Psoas muscle (tissue), 8 donors: Measurements from ENCODE around the gene FGFR1OP2. TPM values are rescaled to one million over a fixed set of nuclear protein-coding genes. Genes with fewer than 3 reads are reported as not detected.

Source experiments
- ATAC-seq, 4 donors: fragments of 200-7000 bp; cut with Tn5 transposase; one replicate each; pipeline ENCODE4 v1.9.1; 2020; ENCODE audit warnings: moderate library complexity in 3 of 4, mild to moderate bottlenecking in 2 of 4
- DNase-seq, 2 donors: peaks; one replicate each; pipeline ENCODE4 v3.0.0-alpha.2; 2020
- H3K27ac ChIP-seq: fragments of 200-600 bp; one replicate; pipeline ENCODE4 v1.8.0; 2022
- H3K27me3 ChIP-seq, 3 donors: fragments of 200-600 bp in 1 of 3; one replicate each; pipeline versions ENCODE4 v1.6.1 to v1.8.0; 2013 to 2022; ENCODE audit warnings: low read length in 2 of 3, mild to moderate bottlenecking in 2 of 3, moderate library complexity in 1 of 3; ENCODE audit not compliant: insufficient read depth in 3 of 3
- H3K36me3 ChIP-seq, 2 donors: fragments of 200-600 bp in 1 of 2; one replicate each; pipeline versions ENCODE4 v1.6.1 to v1.8.0; 2013 to 2022; ENCODE audit warnings: low read depth in 1 of 2, mild to moderate bottlenecking in 1 of 2, moderate library complexity in 1 of 2; ENCODE audit not compliant: insufficient read depth in 1 of 2
- H3K4me1 ChIP-seq: fragments of 200-600 bp; one replicate; pipeline ENCODE4 v1.8.0; 2022
- H3K4me3 ChIP-seq: fragments of 200-600 bp; one replicate; pipeline ENCODE4 v1.8.0; 2022; ENCODE audit warnings: mild to moderate bottlenecking
- H3K9me3 ChIP-seq: fragments of 200-600 bp; one replicate; pipeline ENCODE4 v1.8.0; 2022
- WGBS, 3 donors: extraction: QIAGEN DNeasy Blood & Tissue Kit; methylation state at CpG; one replicate each; pipeline versions ENCODE4 v1.1.6 to v1.1.7; 2013; 5-methylcytosine and 5-hydroxymethylcytosine counted together
- intact Hi-C, 2 donors: fragments of 100-400 bp; cut with DNase I; formaldehyde crosslinking; loops; one replicate each; pipeline versions ENCODE4 v1.11.0 to v1.14.2; 2022
- polyA plus RNA-seq, 3 donors: library from polyadenylated mRNA; stranded (reverse); fragments of 200-250 nt; gene quantifications; one replicate each; pipeline ENCODE4 v1.2.3, GENCODE V29; 2013
- total RNA-seq, 4 donors: library from RNA; stranded (reverse); fragmentation: NEBNext Ultra II Directional in 2 of 4; extraction: Animal tissue kit (Norgen Biotek cat#: 25700) in 2 of 4; gene quantifications; one replicate each; pipeline versions ENCODE4 v1.2.1 to v1.2.4, GENCODE V29; 2021 to 2023
- TF ChIP-seq, protein P1 (sequence below): fragments of 200-600 bp; IDR thresholded peaks from one replicate; pipeline ENCODE4 v1.8.0; 2022; ENCODE audit warnings: antibody characterized with exemption
- donor health status: healthy with polysubstance abuse.
- donor health status: DM: no; HTN: no; CAD: no; lungs with moderate emphysema.
- donor health status: Bipolar disorder and iron deficiency.
- donor health status: healthy.
- donor health status: DM: yes; HTN: yes; CAD: no.
- donor health status: DM: no; HTN: no; CAD: no.
- donor health status: DM: no; HTN: no; CAD: no.
- donor health status: DM: yes; HTN: yes; CAD: no.

FGFR1OP2 gene
- total and polyA plus RNA-seq, 7 donors = 18.0 to 40.5 (median 27.2) TPM

DNA sequence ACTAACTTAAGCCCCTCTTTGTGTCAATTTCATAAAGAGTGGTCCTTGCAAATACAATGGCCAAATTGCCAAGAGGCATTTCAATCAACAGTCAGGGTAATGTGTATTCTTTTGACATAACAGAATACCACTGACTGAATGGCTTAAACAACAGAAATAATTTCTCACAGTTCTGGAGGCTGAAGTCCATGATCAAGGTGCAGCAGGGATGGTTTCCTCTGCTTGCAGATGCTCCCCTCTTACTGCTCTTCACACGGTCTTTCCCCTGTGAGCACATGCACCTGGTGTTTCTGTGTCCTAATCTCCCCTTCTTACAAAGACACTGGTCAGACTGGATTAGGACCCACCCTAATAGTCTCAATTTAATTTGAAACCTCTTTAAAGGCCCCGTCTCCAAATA lies 31.9 kb downstream of the FGFR1OP2 start:
- intact Hi-C loops = no loop called here
- 96 to 97% (median 97%) methylated on average over 2 of the region's 2 CpGs for WGBS, 3 donors
- ATAC-seq = no peak
- Histone ChIP-seq H3K4me1 (no peaks in the 10 kb centered on the region), H3K4me3 (no peak overlapping the region), H3K27ac (no peak overlapping the region), H3K36me3 (peaks cover 0 to 84% of the 10 kb centered on the region in 2 donors), H3K27me3 (no peaks in the 10 kb centered on the region), H3K9me3 (no peaks in the 10 kb centered on the region)
- TF ChIP-seq, protein P1, sequence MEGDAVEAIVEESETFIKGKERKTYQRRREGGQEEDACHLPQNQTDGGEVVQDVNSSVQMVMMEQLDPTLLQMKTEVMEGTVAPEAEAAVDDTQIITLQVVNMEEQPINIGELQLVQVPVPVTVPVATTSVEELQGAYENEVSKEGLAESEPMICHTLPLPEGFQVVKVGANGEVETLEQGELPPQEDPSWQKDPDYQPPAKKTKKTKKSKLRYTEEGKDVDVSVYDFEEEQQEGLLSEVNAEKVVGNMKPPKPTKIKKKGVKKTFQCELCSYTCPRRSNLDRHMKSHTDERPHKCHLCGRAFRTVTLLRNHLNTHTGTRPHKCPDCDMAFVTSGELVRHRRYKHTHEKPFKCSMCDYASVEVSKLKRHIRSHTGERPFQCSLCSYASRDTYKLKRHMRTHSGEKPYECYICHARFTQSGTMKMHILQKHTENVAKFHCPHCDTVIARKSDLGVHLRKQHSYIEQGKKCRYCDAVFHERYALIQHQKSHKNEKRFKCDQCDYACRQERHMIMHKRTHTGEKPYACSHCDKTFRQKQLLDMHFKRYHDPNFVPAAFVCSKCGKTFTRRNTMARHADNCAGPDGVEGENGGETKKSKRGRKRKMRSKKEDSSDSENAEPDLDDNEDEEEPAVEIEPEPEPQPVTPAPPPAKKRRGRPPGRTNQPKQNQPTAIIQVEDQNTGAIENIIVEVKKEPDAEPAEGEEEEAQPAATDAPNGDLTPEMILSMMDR = no peak
- DNase-seq = no peak

DNA sequence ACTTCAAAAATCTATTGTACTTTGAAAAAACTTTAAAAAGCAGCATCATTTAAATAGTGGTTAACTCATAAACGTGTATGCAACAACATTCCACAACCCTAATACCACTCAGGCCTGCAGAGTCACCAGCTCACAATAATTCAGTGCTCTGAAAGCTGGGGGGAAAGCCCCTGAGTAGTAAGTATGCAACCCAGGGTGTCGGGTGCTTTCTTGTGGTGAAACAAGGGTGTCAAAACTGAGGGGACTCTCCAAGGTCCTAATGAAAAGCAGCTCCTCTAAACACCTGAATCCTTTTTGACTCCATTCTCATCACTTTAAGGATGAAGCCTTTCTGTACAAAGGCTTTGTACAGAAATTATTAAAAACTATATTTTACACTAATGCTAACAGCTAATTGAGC lies 33.7 kb downstream of the FGFR1OP2 start:
- intact Hi-C loops = no loop called here
- TF ChIP-seq, protein P1 = no peak
- Histone ChIP-seq H3K4me1 (no peaks in the 10 kb centered on the region), H3K36me3 (peaks cover 0 to 82% of the 10 kb centered on the region in 2 donors), H3K27ac (no peak overlapping the region), H3K4me3 (no peak overlapping the region), H3K27me3 (no peaks in the 10 kb centered on the region), H3K9me3 (no peaks in the 10 kb centered on the region)
- ATAC-seq = no peak
- WGBS, 3 donors = 74 to 89% (median 85%) methylated on average over 2 of the region's 2 CpGs
- no peak for DNase-seq

DNA sequence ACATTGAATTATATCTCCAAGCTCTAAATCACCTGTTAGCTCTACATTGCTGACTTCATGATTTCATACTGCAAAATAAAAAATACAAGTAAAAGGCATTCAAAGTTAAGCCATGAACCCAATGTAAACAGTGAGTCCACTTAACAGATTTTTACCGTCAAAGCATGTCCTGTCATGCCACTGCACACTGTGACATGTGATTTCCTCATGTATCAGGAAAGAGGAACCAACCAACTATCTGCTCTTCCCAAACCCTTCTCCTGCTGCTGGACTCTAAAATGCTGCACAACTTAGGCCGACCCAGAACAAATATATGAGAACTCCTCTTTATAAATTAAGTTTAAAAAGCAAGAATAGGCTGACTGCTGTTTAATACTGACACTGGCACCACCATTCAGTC lies 38.4 kb downstream of the FGFR1OP2 start:
- Histone ChIP-seq H3K4me3 (no peak overlapping the region), H3K27ac (no peak overlapping the region), H3K27me3 (no peaks in the 10 kb centered on the region), H3K36me3 (peaks cover 0 to 80% of the 10 kb centered on the region in 2 donors), H3K4me1 (no peaks in the 10 kb centered on the region), H3K9me3 (no peaks in the 10 kb centered on the region)
- DNase-seq (no peak), ATAC-seq (no peak)
- 94 to 98% (median 95%) methylated on average over 2 of the region's 2 CpGs for WGBS, 3 donors
- TF ChIP-seq, protein P1 = no peak
- intact Hi-C loops = no loop called here

DNA sequence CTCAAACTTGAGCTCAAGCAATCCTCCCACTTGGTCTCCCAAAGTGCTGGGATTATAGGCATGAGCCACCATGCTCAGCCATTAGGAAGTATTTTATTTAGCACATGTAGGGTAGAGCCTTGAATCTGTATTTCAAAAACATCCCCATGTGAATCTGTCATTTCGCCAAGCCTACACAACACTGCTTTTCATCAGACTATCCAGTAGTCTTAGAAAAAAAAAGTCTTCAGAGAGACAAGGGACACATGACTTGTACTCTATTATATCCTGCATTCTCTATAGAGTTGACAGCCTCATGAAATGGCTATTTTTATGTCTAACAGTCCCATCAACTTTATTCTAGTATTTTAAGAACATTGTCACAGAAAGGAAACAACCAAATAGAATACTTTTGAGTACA lies 40.5 kb downstream of the FGFR1OP2 start:
- WGBS, 3 donors = 90 to 97% (median 91%) methylated on average over 1 of the region's 1 CpG
- Histone ChIP-seq H3K27ac (no peak overlapping the region), H3K4me1 (no peaks in the 10 kb centered on the region), H3K27me3 (no peaks in the 10 kb centered on the region), H3K36me3 (peaks cover 0 to 70% of the 10 kb centered on the region in 2 donors), H3K4me3 (no peak overlapping the region), H3K9me3 (no peaks in the 10 kb centered on the region)
- DNase-seq = no peak
- TF ChIP-seq, protein P1 = no peak
- intact Hi-C loops = no loop called here
- no peak for ATAC-seq

DNA sequence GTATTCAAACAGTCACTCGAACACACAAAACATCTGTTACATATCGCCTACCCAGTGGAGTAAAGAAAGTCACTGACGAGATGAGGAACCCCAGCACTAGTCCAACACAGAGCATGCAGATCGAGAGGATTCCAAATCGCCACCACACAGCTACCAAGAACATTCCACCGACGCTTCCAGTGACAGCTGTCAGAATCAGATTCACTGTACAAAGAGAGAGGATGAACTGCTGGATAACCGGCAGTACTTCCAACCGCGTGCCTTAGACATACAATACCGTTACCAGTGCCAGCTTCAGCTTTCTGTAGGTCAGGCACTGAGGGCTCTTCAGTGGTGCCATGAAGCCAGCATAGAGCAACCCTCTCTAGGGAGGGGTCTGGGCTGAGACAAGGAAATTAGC lies 41.5 kb downstream of the FGFR1OP2 start:
- ATAC-seq = peak in 3 of 4 donors; percentile 72 to 80 (median 76)
- TF ChIP-seq, protein P1 = no peak
- peaks cover 0 to 65% of the 10 kb centered on the region in 2 donors for H3K36me3 ChIP-seq
- no peaks in the 10 kb centered on the region for H3K4me1 ChIP-seq
- WGBS, 3 donors = 72 to 80% (median 73%) methylated on average over 11 of the region's 11 CpGs
- H3K4me3 ChIP-seq = no peak overlapping the region
- H3K27ac ChIP-seq = no peak overlapping the region
- intact Hi-C loops = no loop called here
- no peaks in the 10 kb centered on the region for H3K9me3 ChIP-seq
- DNase-seq = no peak
- no peaks in the 10 kb centered on the region for H3K27me3 ChIP-seq
